NCI-H1048 (cell line): ENCODE measurements around the gene DPEP1.

ENCODE experiments used
- DNase-seq: peaks from one replicate; lab custom pipeline; 2025; lab: John Stamatoyannopoulos, UW

Gene DPEP1

GRCh38 chr16:89687092-89687940, 73.9 kb downstream of the DPEP1 start:
- DNase-seq = no peak
